ENCODE measurements around the gene PKNOX1.

GRCh38 chr21:43020177-43020576, 45.8 kb downstream of the PKNOX1 start:
- TF ChIP-seq CTCF (IDR thresholded peaks at IDR 0.05) (no peak), POLR2A (IDR thresholded peaks at IDR 0.05) (no peak)
